Measurements from ENCODE around the gene SDCCAG8.

SDCCAG8 gene

DNA sequence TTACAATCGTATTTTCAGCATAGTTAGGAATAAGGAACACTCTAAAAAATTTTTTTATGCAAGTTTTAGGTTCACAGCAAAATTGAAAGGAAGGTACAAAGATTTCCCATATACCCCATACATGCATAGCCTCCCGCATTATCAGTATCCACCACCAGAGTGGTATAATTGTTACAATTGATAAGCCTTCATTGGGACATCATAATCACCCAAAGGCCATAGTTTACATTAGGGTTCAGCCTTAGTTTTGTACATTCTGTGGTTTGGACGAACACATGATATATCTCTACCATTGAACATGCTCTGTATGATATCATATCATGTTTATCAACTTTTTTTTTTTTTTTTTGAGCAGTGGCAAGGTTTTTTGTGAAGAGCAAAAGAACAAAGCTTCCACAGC lies 180.0 kb downstream of the SDCCAG8 start:
- Histone ChIP-seq H3K4me3 (ENCODE audit: low read depth, low read length) (no peak overlapping the region), H3K4me1 (peaks cover 17% of the 10 kb centered on the region; the same call in 1 of the 2 replicates), H3K27me3 (no peaks in the 10 kb centered on the region), H3K36me3 (no peaks in the 10 kb centered on the region), H3K9me3 (no peaks in the 10 kb centered on the region)
- TF ChIP-seq, protein P1, sequence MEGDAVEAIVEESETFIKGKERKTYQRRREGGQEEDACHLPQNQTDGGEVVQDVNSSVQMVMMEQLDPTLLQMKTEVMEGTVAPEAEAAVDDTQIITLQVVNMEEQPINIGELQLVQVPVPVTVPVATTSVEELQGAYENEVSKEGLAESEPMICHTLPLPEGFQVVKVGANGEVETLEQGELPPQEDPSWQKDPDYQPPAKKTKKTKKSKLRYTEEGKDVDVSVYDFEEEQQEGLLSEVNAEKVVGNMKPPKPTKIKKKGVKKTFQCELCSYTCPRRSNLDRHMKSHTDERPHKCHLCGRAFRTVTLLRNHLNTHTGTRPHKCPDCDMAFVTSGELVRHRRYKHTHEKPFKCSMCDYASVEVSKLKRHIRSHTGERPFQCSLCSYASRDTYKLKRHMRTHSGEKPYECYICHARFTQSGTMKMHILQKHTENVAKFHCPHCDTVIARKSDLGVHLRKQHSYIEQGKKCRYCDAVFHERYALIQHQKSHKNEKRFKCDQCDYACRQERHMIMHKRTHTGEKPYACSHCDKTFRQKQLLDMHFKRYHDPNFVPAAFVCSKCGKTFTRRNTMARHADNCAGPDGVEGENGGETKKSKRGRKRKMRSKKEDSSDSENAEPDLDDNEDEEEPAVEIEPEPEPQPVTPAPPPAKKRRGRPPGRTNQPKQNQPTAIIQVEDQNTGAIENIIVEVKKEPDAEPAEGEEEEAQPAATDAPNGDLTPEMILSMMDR (IDR thresholded peaks at IDR 0.05; ENCODE audit: low read depth, low read length): peak; percentile 27; the same call in 1 of the 2 replicates
- no peak for DNase-seq

DNA sequence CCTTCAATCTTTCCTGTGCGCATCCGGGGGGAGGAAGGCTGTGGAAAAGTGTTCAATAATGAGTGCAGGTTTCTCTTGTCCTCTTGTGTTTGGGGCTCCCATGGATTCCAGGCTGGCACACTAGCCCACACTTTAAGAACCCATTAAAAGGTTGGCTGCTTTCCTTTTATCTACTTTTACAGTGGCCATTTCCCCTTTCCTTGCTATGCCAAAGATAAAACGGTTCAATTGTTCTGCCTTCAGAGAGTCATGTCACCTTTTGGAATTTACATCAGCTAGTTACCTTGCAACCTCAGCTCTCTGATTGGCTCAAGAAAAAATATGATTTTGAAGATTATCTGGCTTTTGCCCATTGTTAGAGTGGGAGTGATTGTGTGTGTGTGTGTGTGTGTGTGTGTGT lies 182.3 kb downstream of the SDCCAG8 start:
- H3K9me3 ChIP-seq: no peaks in the 10 kb centered on the region
- peaks cover 20% of the 10 kb centered on the region; the same call in 1 of the 2 replicates for H3K4me1 ChIP-seq
- TF ChIP-seq, protein P1 (IDR thresholded peaks at IDR 0.05; ENCODE audit: low read depth, low read length): no peak
- DNase-seq: no peak
- no peak overlapping the region for H3K4me3 ChIP-seq (ENCODE audit: low read depth, low read length)
- no peaks in the 10 kb centered on the region for H3K27me3 ChIP-seq
- H3K36me3 ChIP-seq: no peaks in the 10 kb centered on the region

DNA sequence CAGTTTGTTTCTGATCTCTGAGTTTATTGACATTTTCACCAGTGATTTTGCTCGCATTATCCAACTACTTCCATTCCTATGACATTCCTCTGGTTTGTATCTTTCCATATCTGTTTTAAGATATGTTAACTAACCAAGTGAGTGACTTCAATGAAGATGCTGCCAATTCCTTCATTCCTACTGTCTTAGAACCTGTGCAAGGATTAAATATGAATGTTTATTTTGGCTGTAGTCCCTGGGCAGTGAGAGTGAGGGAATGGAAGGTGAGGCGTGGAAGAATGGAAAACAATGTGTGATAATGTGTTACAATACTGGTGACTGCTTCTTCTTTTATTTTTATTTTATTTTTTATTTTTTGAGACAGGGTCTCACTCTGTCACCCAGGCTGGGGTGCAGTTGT lies 183.0 kb downstream of the SDCCAG8 start:
- no peak for DNase-seq

DNA sequence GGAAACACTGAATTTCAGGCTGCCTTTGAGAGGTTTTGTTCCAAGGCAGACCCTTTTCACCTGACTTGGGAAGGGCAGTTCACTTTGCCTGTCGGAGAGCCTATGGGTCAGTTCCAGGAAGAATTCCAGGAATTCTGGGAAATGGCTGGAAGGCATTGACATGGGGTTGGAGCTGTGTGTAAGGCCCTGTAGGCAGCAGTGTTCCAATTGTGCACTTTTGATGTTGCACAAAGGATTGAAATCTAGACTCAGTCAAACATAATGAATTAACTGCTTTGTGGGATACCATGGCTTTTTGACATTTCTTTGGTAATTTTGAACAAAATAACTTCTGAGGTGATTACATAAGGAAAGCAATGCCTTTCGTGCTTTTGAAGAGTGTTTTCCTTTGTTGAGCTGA lies 184.6 kb downstream of the SDCCAG8 start:
- TF ChIP-seq, protein P1 (IDR thresholded peaks at IDR 0.05; ENCODE audit: low read depth, low read length): no peak
- no peak for DNase-seq
- no peaks in the 10 kb centered on the region for H3K27me3 ChIP-seq
- no peaks in the 10 kb centered on the region for H3K9me3 ChIP-seq
- H3K36me3 ChIP-seq: no peaks in the 10 kb centered on the region
- H3K4me1 ChIP-seq: peaks cover 7% of the 10 kb centered on the region; the same call in 1 of the 2 replicates
- H3K4me3 ChIP-seq (ENCODE audit: low read depth, low read length): no peak overlapping the region

More for the DNA sequence above, 183.0 kb downstream of the SDCCAG8 start:
- peaks cover 16% of the 10 kb centered on the region; the same call in 1 of the 2 replicates for H3K4me1 ChIP-seq
- TF ChIP-seq, protein P1 (IDR thresholded peaks at IDR 0.05; ENCODE audit: low read depth, low read length): no peak
- H3K4me3 ChIP-seq (ENCODE audit: low read depth, low read length): no peak overlapping the region
- no peaks in the 10 kb centered on the region for H3K36me3 ChIP-seq
- H3K27me3 ChIP-seq: no peaks in the 10 kb centered on the region
- H3K9me3 ChIP-seq: no peaks in the 10 kb centered on the region

DNA sequence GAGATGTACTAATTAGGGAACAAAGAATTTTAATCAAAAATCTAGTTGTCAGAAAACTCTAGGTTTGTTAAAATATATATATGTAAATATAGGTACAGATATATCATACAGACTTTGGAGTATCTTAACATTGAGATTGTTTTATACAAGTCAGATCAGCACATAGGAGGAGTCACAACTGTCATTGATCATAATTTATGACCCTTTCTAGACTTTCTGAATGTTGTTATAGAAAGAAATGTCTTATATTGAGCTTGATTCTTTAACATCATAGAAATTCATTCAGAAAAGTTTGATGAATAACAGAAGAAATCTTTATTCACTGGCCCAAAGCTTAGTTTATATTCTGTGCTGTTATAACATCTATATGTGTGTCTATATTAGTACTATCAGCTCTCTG lies 185.8 kb downstream of the SDCCAG8 start:
- H3K4me3 ChIP-seq (ENCODE audit: low read depth, low read length): no peak overlapping the region
- H3K4me1 ChIP-seq: 0 out of 2 replicates have a peak, but pooled peaks cover 7% of the 10 kb centered on the region
- H3K27me3 ChIP-seq: no peaks in the 10 kb centered on the region
- DNase-seq: no peak
- H3K36me3 ChIP-seq: no peaks in the 10 kb centered on the region
- TF ChIP-seq, protein P1 (IDR thresholded peaks at IDR 0.05; ENCODE audit: low read depth, low read length): no peak
- no peaks in the 10 kb centered on the region for H3K9me3 ChIP-seq

DNA sequence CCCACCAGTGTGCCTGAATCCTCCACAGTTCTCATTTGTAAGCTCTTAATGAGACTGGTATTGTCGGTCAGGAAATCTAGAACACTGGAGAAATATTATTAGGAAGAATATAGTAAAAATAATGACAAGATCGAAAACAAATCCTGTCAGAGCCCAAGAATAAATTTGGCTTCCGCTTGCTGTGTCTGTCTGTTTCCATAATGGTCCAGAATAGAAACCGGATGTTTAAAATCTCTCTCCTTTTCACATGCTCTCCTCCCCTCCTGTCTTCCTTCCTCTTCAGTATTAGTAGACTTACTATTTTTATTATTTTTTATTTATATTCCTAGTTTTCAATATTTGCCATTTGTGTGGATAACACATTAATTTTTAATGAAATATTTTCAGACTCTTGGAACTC lies 187.7 kb downstream of the SDCCAG8 start:
- Histone ChIP-seq H3K4me1 (peaks cover 7% of the 10 kb centered on the region; the same call in 1 of the 2 replicates), H3K9me3 (no peaks in the 10 kb centered on the region), H3K4me3 (ENCODE audit: low read depth, low read length) (no peak overlapping the region), H3K27me3 (no peaks in the 10 kb centered on the region), H3K36me3 (no peaks in the 10 kb centered on the region)
- no peak for DNase-seq
- TF ChIP-seq, protein P1 (IDR thresholded peaks at IDR 0.05; ENCODE audit: low read depth, low read length): no peak

Measured in BE2C (cell line).